HepG2 (cell line): ENCODE results near the gene SAA4. TPM values are rescaled to one million over a fixed set of nuclear protein-coding genes. Genes with fewer than 3 reads are reported as not detected.

ENCODE experiments used
- ATAC-seq: fragments of 200-7000 bp; cut with Tn5 transposase; 3 replicates; pipeline ENCODE4 v1.9.1; 2020; ENCODE audit warnings: mild to moderate bottlenecking, moderate library complexity
- BruUV-seq: library from RNA; stranded (reverse); fragments of 400-500 nt; replicated peaks from 2 replicates; lab custom pipeline; 2021; lab: Mats Ljungman, UMichigan
- CTCF ChIA-PET: fragments of 300-600 bp; formaldehyde crosslinking; extraction: SDS; loops from one replicate; lab custom pipeline; 2021; ENCODE audit warnings: low total read pairs, inconsistent platforms, low intra/inter-chr PET ratio; lab: Yijun Ruan, JAX
- POLR2A ChIA-PET: fragments of 350-600 bp; sonication (Branson Sonifier 250); formaldehyde crosslinking; loops from one replicate; lab custom pipeline; 2020; ENCODE audit warnings: antibody characterized with exemption, inconsistent platforms; lab: Yijun Ruan, JAX
- DNase-seq: peaks from one replicate; pipeline ENCODE4 v3.0.0-alpha.2; 2015; ENCODE audit warnings: low spot score
- FAIRE-seq: peaks from 3 replicates; lab custom pipeline; 2011; peaks lifted over from hg19 to GRCh38; lab: Jason Lieb, UNC
- H2AFZ ChIP-seq: one replicate; pipeline ENCODE4 v1.6.1; 2011; ENCODE audit warnings: low read length, inconsistent platforms
- H3K27ac ChIP-seq: fragments of 300-600 bp; 3 replicates; pipeline ENCODE4 v1.8.0; 2011; ENCODE audit warnings: mixed run types, mild to moderate bottlenecking, mixed read lengths, low read length, inconsistent platforms; ENCODE audit not compliant: insufficient read depth; ENCODE audit errors: extremely low read length
- H3K27me3 ChIP-seq, 2 experiments: fragments of 200-600 bp in 1 of 2; 2 replicates in 1 of 2; 3 replicates in 1 of 2; pipeline versions ENCODE4 v1.6.0 to v1.8.0; 2011; ENCODE audit warnings: low read length in 2 of 2, mild to moderate bottlenecking in 2 of 2, moderate library complexity in 2 of 2, inconsistent platforms in 1 of 2; ENCODE audit not compliant: insufficient read depth in 2 of 2, control insufficient read depth in 1 of 2
- H3K36me3 ChIP-seq, 2 experiments: fragments of 200-600 bp in 1 of 2; replicated peaks in 1 of 2; 2 replicates in 1 of 2; 3 replicates in 1 of 2; pipeline versions ENCODE4 v1.5.1 to v1.8.0; 2011; ENCODE audit warnings: low read length in 2 of 2, inconsistent platforms in 1 of 2; ENCODE audit not compliant: insufficient read depth in 2 of 2, control insufficient read depth in 1 of 2
- H3K4me1 ChIP-seq: 2 replicates; pipeline ENCODE4 v1.5.1; 2012; ENCODE audit warnings: low read length, inconsistent platforms; ENCODE audit not compliant: insufficient read depth
- H3K4me2 ChIP-seq: 2 replicates; pipeline ENCODE4 v1.6.0; 2011; ENCODE audit warnings: low read depth, low read length, inconsistent platforms
- H3K4me3 ChIP-seq, 3 experiments: fragments of 200-600 bp in 1 of 3; sonication (generic), shearing (Covaris generic) in 1 of 3; replicated peaks in 1 of 3; 2 replicates each; pipeline ENCODE4 v1.5.1; 2011 to 2016; ENCODE audit warnings: low read length in 3 of 3, inconsistent platforms in 2 of 3, low read depth in 2 of 3, mild to moderate bottlenecking in 2 of 3, control low read depth in 1 of 3, mixed read lengths in 1 of 3; ENCODE audit not compliant: insufficient read depth in 1 of 3
- H3K79me2 ChIP-seq: one replicate; pipeline ENCODE4 v1.6.1; 2011; ENCODE audit warnings: low read length, inconsistent platforms; ENCODE audit not compliant: insufficient read depth
- H3K9ac ChIP-seq: 2 replicates; pipeline ENCODE4 v1.6.0; 2011; ENCODE audit warnings: mild to moderate bottlenecking, low read depth, low read length, inconsistent platforms; ENCODE audit not compliant: insufficient read depth
- H3K9me3 ChIP-seq: 2 replicates; pipeline ENCODE4 v1.5.1; 2012; ENCODE audit warnings: mild to moderate bottlenecking, low read length
- H4K20me1 ChIP-seq: 2 replicates; pipeline ENCODE4 v1.6.0; 2011; ENCODE audit warnings: inconsistent platforms, mild to moderate bottlenecking, low read length, moderate library complexity; ENCODE audit not compliant: insufficient read depth
- ARHGAP35 ChIP-seq: sonication (generic); formaldehyde crosslinking; IDR thresholded peaks from 2 replicates; pipeline ENCODE4 v1.9.0; 2022; ENCODE audit warnings: mild to moderate bottlenecking, inconsistent platforms, moderate library complexity, missing genetic modification reagents, borderline replicate concordance
- ATM ChIP-seq: fragments of 450-650 bp; IDR thresholded peaks from 2 replicates; pipeline ENCODE4 v1.7.1; 2017; ENCODE audit warnings: mild to moderate bottlenecking, borderline replicate concordance
- BRCA1 ChIP-seq: sonication (generic); formaldehyde crosslinking; IDR thresholded peaks from 2 replicates; pipeline ENCODE4 v1.4.0; 2020; ENCODE audit warnings: missing genetic modification reagents
- BRD4 ChIP-seq: sonication (generic); formaldehyde crosslinking; IDR thresholded peaks from 2 replicates; pipeline ENCODE4 v1.4.0; 2020; ENCODE audit warnings: missing genetic modification reagents
- CEBPB ChIP-seq: IDR thresholded peaks from 2 replicates; pipeline ENCODE4 v1.6.1; 2011; ENCODE audit warnings: low read depth, low read length, improper control_type of control experiment, borderline replicate concordance
- HMGA1 ChIP-seq: sonication (generic); formaldehyde crosslinking; conservative IDR thresholded peaks from 2 replicates; pipeline ENCODE4 v1.4.0; 2020; ENCODE audit warnings: missing genetic modification reagents
- MAZ ChIP-seq, 2 experiments: sonication (generic) in 1 of 2; formaldehyde crosslinking in 1 of 2; IDR thresholded peaks; 2 replicates each; pipeline versions ENCODE4 v1.5.0 to v1.6.1; 2012 to 2020; ENCODE audit warnings: low read depth in 2 of 2, mild to moderate bottlenecking in 2 of 2, borderline replicate concordance in 1 of 2, improper control_type of control experiment in 1 of 2, low read length in 1 of 2, missing genetic modification reagents in 1 of 2, moderate library complexity in 1 of 2
- MXD4 ChIP-seq: IDR thresholded peaks from 2 replicates; pipeline ENCODE4 v1.6.1; 2016; ENCODE audit warnings: mild to moderate bottlenecking, missing biosample characterization, missing genetic modification reagents
- NR2F1 ChIP-seq, 2 experiments: fragments of 450-650 bp in 1 of 2; formaldehyde crosslinking in 1 of 2; IDR thresholded peaks; 2 replicates each; pipeline versions ENCODE4 v1.5.0 to v1.6.1; 2016 to 2020; ENCODE audit warnings: mild to moderate bottlenecking in 1 of 2, missing compliant biosample characterization in 1 of 2, missing genetic modification reagents in 1 of 2, moderate library complexity in 1 of 2
- NRL ChIP-seq: sonication (generic); formaldehyde crosslinking; IDR thresholded peaks from 2 replicates; pipeline ENCODE4 v1.5.0; 2020; ENCODE audit warnings: missing genetic modification reagents, mild to moderate bottlenecking, moderate library complexity, borderline replicate concordance
- RARA ChIP-seq: IDR thresholded peaks from 2 replicates; pipeline ENCODE4 v1.6.1; 2016; ENCODE audit warnings: missing genetic modification reagents, missing compliant biosample characterization
- SP2 ChIP-seq: sonication (generic); formaldehyde crosslinking; IDR thresholded peaks from 2 replicates; pipeline ENCODE4 v1.5.1; 2020; ENCODE audit warnings: mild to moderate bottlenecking, missing genetic modification reagents
- SPEN ChIP-seq: sonication (generic); formaldehyde crosslinking; IDR thresholded peaks from 2 replicates; pipeline ENCODE4 v1.5.1; 2020; ENCODE audit warnings: low read depth, mild to moderate bottlenecking, missing genetic modification reagents
- YEATS2 ChIP-seq: sonication (generic); formaldehyde crosslinking; IDR thresholded peaks from 2 replicates; pipeline ENCODE4 v1.4.0; 2020; ENCODE audit warnings: missing genetic modification reagents, borderline replicate concordance
- YEATS4 ChIP-seq: sonication (generic); formaldehyde crosslinking; IDR thresholded peaks from 2 replicates; pipeline ENCODE4 v1.4.0; 2020; ENCODE audit warnings: missing genetic modification reagents, borderline replicate concordance
- ZMYM3 ChIP-seq: sonication (generic); formaldehyde crosslinking; IDR thresholded peaks from 2 replicates; pipeline ENCODE4 v1.5.1; 2020; ENCODE audit warnings: mild to moderate bottlenecking, missing genetic modification reagents
- ZNF556 ChIP-seq: sonication (generic); formaldehyde crosslinking; IDR thresholded peaks from 2 replicates; pipeline ENCODE4 v1.4.0; 2020; ENCODE audit warnings: mild to moderate bottlenecking, missing genetic modification reagents, borderline replicate concordance
- ZNF788 ChIP-seq: sonication (generic); formaldehyde crosslinking; IDR thresholded peaks from 2 replicates; pipeline ENCODE4 v1.5.0; 2020; ENCODE audit warnings: mild to moderate bottlenecking, missing genetic modification reagents, borderline replicate concordance
- WGBS: methylation state at CpG from one replicate; pipeline ENCODE4 v1.1.6; 2017; ENCODE audit warnings: low lambda C conversion rate; 5-methylcytosine and 5-hydroxymethylcytosine counted together
- in situ Hi-C: cut with HindIII; loops from 2 replicates; pipeline ENCODE4 v1.10.0; 2017; ENCODE audit warnings: low pct_unique_long_range_greater_than_20kb; ENCODE audit not compliant: extremely low pct_ligation_motif_present
- intact Hi-C: fragments of 100-400 bp; cut with micrococcal nuclease; formaldehyde crosslinking; loops from one replicate; pipeline ENCODE4 v1.10.0; 2022; ENCODE audit not compliant: unreplicated experiment
- polyA plus RNA-seq, 8 experiments: library from polyadenylated mRNA; depleted of rRNA in 3 of 8; stranded (reverse) in 7 of 8; unstranded in 1 of 8; fragments of >200 nt; fragmentation: Illumina TruSeq in 4 of 8; extraction: Trizol in 4 of 8; gene quantifications; 2 replicates each; pipeline versions ENCODE4 v1.2.1 to v1.2.3, GENCODE V29; 2011 to 2016; ENCODE audit warnings: low read depth in 4 of 8, missing spikeins in 1 of 8, mixed read lengths in 1 of 8; ENCODE audit not compliant: insufficient read depth in 1 of 8
- total RNA-seq, 5 experiments: library from RNA; depleted of rRNA; stranded (reverse); fragments of >200 nt; fragmentation: Illumina TruSeq; extraction: Trizol; gene quantifications; 2 replicates each; pipeline ENCODE4 v1.2.3, GENCODE V29; 2016; ENCODE audit warnings: low read depth in 1 of 5
- TF ChIP-seq, protein P1 (sequence below): sonication (generic); formaldehyde crosslinking; IDR thresholded peaks from 2 replicates; pipeline ENCODE4 v1.5.0; 2020; ENCODE audit warnings: mild to moderate bottlenecking, missing genetic modification reagents
- TF ChIP-seq, protein P2 (sequence below): sonication (generic); formaldehyde crosslinking; IDR thresholded peaks from 2 replicates; pipeline ENCODE4 v1.4.0; 2020; ENCODE audit warnings: missing genetic modification reagents, borderline replicate concordance

Gene SAA4
- total and polyA plus RNA-seq, 2 of the 13 experiments (the other 11 are each of a cell fraction or from before 2014, with no cell fraction given) = 53.4 to 253 TPM

- 31% methylated on average over 3 of the region's 3 CpGs for WGBS
- FAIRE-seq = peak; percentile 96
- Histone ChIP-seq H4K20me1 (no peaks in the 10 kb centered on the region), H3K4me3 (peak overlapping the region in 1 of 3 experiments; percentile 28; a peak in 1 of 6 replicates), H3K79me2 (no peaks in the 10 kb centered on the region), H3K36me3 (no peaks in the 10 kb centered on the region), H3K27me3 (no peaks in the 10 kb centered on the region), H3K4me2 (peak overlapping the region; percentile 30), H3K4me1 (peaks cover 60% of the 10 kb centered on the region), H2AFZ (no peak overlapping the region), H3K9ac (peak overlapping the region; percentile 47; the same call in 1 of the 2 replicates), H3K27ac (peak overlapping the region; percentile 92), H3K9me3 (no peaks in the 10 kb centered on the region)
- ATAC-seq = peak; percentile 93
- ChIA-PET POLR2A (interaction anchor here (0.7 to 2.7 kb wide), 7 partner anchors 12 to 369 kb away, joined by 3 to 37 read pairs (median 3); partner anchors contain the start of gene SAA4), CTCF (no interaction called here)
- BruUV-seq = no TSS peak
- DNase-seq = peak; percentile 87
- in situ Hi-C loops (no loop called here), intact Hi-C loops (no loop called here)
- TF ChIP-seq RARA (CRISPR knock-in tag) (peak; percentile 86), ZMYM3 (CRISPR knock-in tag) (peak; percentile 77), MXD4 (CRISPR knock-in tag) (0 out of 2 replicates have a peak, but pooled peaks have one; percentile 26), ATM (no peak), MAZ (IDR thresholded peaks at IDR 0.05; ENCODE audit: borderline replicate concordance, low read depth, low read length) (no peak), MAZ (CRISPR knock-in tag; IDR thresholded peaks at IDR 0.05; ENCODE audit: low read depth) (no peak), SP2 (no peak), CEBPB (peak; percentile 79), ARHGAP35 (no peak), YEATS2 (CRISPR knock-in tag) (peak; percentile 59; the same call in 1 of the 2 replicates), BRCA1 (CRISPR knock-in tag) (0 out of 2 replicates have a peak, but pooled peaks have one; percentile 12), NRL (no peak), HMGA1 (CRISPR knock-in tag) (no peak), ZNF556 (CRISPR knock-in tag) (peak; percentile 28; the same call in 1 of the 2 replicates), NR2F1 (CRISPR knock-in tag; IDR thresholded peaks at IDR 0.05) (peak in 1 of 2 experiments; percentile 82; a peak in 2 of 4 replicates), BRD4 (peak; percentile 71; the same call in 1 of the 2 replicates), ZNF788 (CRISPR knock-in tag) (peak; percentile 41; the same call in 1 of the 2 replicates), SPEN (no peak; the same call in 1 of the 2 replicates), YEATS4 (CRISPR knock-in tag) (0 out of 2 replicates have a peak, but pooled peaks have one; percentile 58)
- TF ChIP-seq, protein P1, sequence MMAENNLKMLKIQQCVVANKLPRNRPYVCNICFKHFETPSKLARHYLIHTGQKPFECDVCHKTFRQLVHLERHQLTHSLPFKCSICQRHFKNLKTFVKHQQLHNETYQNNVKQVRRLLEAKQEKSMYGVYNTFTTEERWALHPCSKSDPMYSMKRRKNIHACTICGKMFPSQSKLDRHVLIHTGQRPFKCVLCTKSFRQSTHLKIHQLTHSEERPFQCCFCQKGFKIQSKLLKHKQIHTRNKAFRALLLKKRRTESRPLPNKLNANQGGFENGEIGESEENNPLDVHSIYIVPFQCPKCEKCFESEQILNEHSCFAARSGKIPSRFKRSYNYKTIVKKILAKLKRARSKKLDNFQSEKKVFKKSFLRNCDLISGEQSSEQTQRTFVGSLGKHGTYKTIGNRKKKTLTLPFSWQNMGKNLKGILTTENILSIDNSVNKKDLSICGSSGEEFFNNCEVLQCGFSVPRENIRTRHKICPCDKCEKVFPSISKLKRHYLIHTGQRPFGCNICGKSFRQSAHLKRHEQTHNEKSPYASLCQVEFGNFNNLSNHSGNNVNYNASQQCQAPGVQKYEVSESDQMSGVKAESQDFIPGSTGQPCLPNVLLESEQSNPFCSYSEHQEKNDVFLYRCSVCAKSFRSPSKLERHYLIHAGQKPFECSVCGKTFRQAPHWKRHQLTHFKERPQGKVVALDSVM (CRISPR knock-in tag) = peak; percentile 18; the same call in 1 of the 2 replicates
- TF ChIP-seq, protein P2, sequence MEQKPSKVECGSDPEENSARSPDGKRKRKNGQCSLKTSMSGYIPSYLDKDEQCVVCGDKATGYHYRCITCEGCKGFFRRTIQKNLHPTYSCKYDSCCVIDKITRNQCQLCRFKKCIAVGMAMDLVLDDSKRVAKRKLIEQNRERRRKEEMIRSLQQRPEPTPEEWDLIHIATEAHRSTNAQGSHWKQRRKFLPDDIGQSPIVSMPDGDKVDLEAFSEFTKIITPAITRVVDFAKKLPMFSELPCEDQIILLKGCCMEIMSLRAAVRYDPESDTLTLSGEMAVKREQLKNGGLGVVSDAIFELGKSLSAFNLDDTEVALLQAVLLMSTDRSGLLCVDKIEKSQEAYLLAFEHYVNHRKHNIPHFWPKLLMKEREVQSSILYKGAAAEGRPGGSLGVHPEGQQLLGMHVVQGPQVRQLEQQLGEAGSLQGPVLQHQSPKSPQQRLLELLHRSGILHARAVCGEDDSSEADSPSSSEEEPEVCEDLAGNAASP (CRISPR knock-in tag) = peak; percentile 13; the same call in 1 of the 2 replicates
These were observed 12.8 kb downstream of the SAA4 start for GRCh38 chr11:18223591-18224387.
